DOHH2 (cell line): ENCODE measurements around the gene KDSR.

Experiments used
- H3F3A ChIP-seq: fragments of 200-600 bp; sonication (generic), shearing (Covaris generic); 2 replicates; pipeline ENCODE4 v1.6.0; 2016; ENCODE audit warnings: antibody characterized with exemption, mild to moderate bottlenecking; ENCODE audit not compliant: control insufficient read depth, insufficient read depth
- H3K27ac ChIP-seq: fragments of 200-600 bp; sonication (generic); 2 replicates; pipeline ENCODE4 v1.5.1; 2014; ENCODE audit warnings: low read depth, mild to moderate bottlenecking, low read length, moderate library complexity
- H3K27me3 ChIP-seq: fragments of 200-600 bp; sonication (generic); 2 replicates; pipeline ENCODE4 v1.6.1; 2014; ENCODE audit warnings: mild to moderate bottlenecking, low read length, mixed read lengths; ENCODE audit not compliant: control insufficient read depth
- H3K36me3 ChIP-seq: fragments of 200-600 bp; sonication (generic); 2 replicates; pipeline ENCODE4 v1.6.1; 2014; ENCODE audit warnings: mild to moderate bottlenecking, low read length, moderate library complexity, mixed read lengths; ENCODE audit not compliant: control insufficient read depth
- H3K4me1 ChIP-seq: fragments of 200-600 bp; sonication (generic); 2 replicates; pipeline ENCODE4 v1.6.1; 2014; ENCODE audit warnings: mild to moderate bottlenecking, low read length, mixed read lengths; ENCODE audit not compliant: control insufficient read depth
- H3K4me2 ChIP-seq: fragments of 200-600 bp; sonication (generic); 2 replicates; pipeline ENCODE4 v1.6.0; 2014; ENCODE audit warnings: mild to moderate bottlenecking, low read length, moderate library complexity
- H3K4me3 ChIP-seq: fragments of 200-600 bp; sonication (generic); 2 replicates; pipeline ENCODE4 v1.5.1; 2014; ENCODE audit warnings: mild to moderate bottlenecking, low read length, mixed read lengths
- H3K79me2 ChIP-seq: fragments of 200-600 bp; sonication (generic); 2 replicates; pipeline ENCODE4 v1.6.1; 2014; ENCODE audit warnings: mild to moderate bottlenecking, low read length, mixed read lengths; ENCODE audit not compliant: control insufficient read depth
- H3K9me2 ChIP-seq: fragments of 200-600 bp; sonication (generic); replicated peaks from 2 replicates; pipeline ENCODE4 v1.6.1; 2014; ENCODE audit warnings: mild to moderate bottlenecking, low read length, mixed read lengths; ENCODE audit not compliant: control insufficient read depth
- H3K9me3 ChIP-seq: fragments of 200-600 bp; sonication (generic); 2 replicates; pipeline ENCODE4 v1.6.1; 2014; ENCODE audit warnings: antibody characterized with exemption, low read length, mixed read lengths; ENCODE audit not compliant: control insufficient read depth, insufficient read depth
- H4K20me1 ChIP-seq: fragments of 200-600 bp; sonication (generic); 2 replicates; pipeline ENCODE4 v1.6.0; 2014; ENCODE audit warnings: low read depth, mild to moderate bottlenecking, antibody characterized with exemption, low read length, moderate library complexity; ENCODE audit not compliant: control insufficient read depth, insufficient read depth
- EZH2phosphoT487 ChIP-seq: fragments of 200-600 bp; sonication (generic); IDR thresholded peaks from 2 replicates; pipeline ENCODE4 v1.6.1; 2017; ENCODE audit warnings: borderline replicate concordance, mild to moderate bottlenecking, antibody characterized with exemption, low read length, moderate library complexity, mixed read lengths
- TF ChIP-seq, protein P1 (sequence below): fragments of 200-600 bp; sonication (generic); IDR thresholded peaks from one replicate; pipeline ENCODE4 v1.5.1; 2014; ENCODE audit warnings: antibody characterized with exemption, mild to moderate bottlenecking, low read depth, low read length; ENCODE audit not compliant: poor library complexity, severe bottlenecking

Gene KDSR

GRCh38 chr18:63314062-63314790 is 52.8 kb downstream of the KDSR start:
- Histone ChIP-seq H3K27ac (peak overlapping the region; percentile 82; the same call in 1 of the 2 replicates), H3K4me2 (peak overlapping the region; percentile 62), H3K4me1 (peaks cover 50% of the 10 kb centered on the region), H3K36me3 (peaks cover 96% of the 10 kb centered on the region), H3K27me3 (peaks cover 33% of the 10 kb centered on the region), H3K79me2 (peaks cover 100% of the 10 kb centered on the region), H3K9me3 (no peaks in the 10 kb centered on the region), H4K20me1 (peaks cover 42% of the 10 kb centered on the region), H3K4me3 (peak overlapping the region; percentile 74), H3F3A (peaks cover 18% of the 10 kb centered on the region), H3K9me2 (no peaks in the 10 kb centered on the region)
- no peak for TF ChIP-seq EZH2phosphoT487
- TF ChIP-seq, protein P1, sequence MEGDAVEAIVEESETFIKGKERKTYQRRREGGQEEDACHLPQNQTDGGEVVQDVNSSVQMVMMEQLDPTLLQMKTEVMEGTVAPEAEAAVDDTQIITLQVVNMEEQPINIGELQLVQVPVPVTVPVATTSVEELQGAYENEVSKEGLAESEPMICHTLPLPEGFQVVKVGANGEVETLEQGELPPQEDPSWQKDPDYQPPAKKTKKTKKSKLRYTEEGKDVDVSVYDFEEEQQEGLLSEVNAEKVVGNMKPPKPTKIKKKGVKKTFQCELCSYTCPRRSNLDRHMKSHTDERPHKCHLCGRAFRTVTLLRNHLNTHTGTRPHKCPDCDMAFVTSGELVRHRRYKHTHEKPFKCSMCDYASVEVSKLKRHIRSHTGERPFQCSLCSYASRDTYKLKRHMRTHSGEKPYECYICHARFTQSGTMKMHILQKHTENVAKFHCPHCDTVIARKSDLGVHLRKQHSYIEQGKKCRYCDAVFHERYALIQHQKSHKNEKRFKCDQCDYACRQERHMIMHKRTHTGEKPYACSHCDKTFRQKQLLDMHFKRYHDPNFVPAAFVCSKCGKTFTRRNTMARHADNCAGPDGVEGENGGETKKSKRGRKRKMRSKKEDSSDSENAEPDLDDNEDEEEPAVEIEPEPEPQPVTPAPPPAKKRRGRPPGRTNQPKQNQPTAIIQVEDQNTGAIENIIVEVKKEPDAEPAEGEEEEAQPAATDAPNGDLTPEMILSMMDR, result no peak

DNA sequence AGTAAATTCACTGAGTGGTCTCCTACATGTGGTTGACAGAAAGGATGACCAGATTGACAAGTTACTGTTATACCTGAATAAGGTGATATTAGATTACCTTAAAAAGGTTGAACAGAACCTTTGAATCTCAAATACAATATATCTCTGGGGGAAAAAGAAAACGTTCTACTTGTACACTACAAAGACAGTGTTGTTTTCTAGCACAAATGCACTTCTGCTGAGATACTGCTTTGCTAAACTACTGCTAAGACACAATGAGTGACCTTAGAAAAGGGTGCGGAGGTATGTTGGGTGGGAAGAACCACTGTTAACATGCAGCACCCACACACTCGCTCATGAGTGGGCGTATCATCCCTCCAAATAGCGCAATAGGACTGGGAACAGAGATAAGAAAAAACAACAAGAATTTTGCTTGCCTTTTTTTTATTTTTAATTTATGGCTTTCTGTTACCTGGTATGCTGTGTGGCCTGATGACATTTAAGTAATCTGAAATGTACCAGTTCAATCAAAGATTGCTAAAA is 53.5 kb downstream of the KDSR start:
- H3K9me3 ChIP-seq, result no peaks in the 10 kb centered on the region
- H3K4me2 ChIP-seq, result peak overlapping the region; percentile 62
- H3K4me1 ChIP-seq, result peaks cover 52% of the 10 kb centered on the region
- H4K20me1 ChIP-seq, result peaks cover 42% of the 10 kb centered on the region
- H3K79me2 ChIP-seq, result peaks cover 100% of the 10 kb centered on the region
- H3F3A ChIP-seq, result peaks cover 22% of the 10 kb centered on the region
- peaks cover 25% of the 10 kb centered on the region for H3K27me3 ChIP-seq
- no peaks in the 10 kb centered on the region for H3K9me2 ChIP-seq
- H3K27ac ChIP-seq, result peak overlapping the region; percentile 27
- H3K4me3 ChIP-seq, result peak overlapping the region; percentile 74
- H3K36me3 ChIP-seq, result peaks cover 96% of the 10 kb centered on the region
- TF ChIP-seq, protein P1, result no peak
- no peak for TF ChIP-seq EZH2phosphoT487

DNA sequence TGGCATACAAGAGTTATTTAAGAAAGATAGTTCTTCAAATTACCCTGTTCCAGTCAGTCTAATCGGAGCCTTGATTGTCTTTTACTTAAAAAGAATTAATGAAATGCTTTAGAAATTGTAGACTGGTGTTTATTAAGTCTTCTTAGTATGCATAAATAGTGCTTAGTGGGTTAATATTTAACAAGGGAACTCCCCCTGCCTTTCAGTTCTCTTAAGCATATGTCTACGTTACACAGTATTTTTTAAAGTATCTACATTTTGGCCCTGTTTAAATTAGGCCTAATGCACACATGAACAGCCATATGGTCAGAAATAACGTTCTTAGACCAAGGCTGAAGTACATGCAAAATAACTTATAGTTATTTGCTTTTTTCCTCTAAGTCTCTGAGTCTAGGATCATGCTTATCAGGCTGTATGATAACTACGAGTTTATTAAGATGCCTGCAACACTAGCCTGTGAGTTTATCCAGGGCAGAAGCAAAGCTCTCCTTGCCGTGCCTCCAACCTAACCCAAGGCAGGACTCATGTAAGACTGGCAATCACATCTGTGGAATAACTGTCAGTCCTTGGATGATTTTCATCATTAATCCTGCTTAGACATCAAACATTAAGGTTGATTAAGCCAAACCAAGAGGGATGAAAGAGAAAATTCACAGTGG is 54.1 kb downstream of the KDSR start:
- peaks cover 47% of the 10 kb centered on the region for H4K20me1 ChIP-seq
- peaks cover 19% of the 10 kb centered on the region for H3K27me3 ChIP-seq
- peaks cover 58% of the 10 kb centered on the region for H3K4me1 ChIP-seq
- H3K36me3 ChIP-seq, result peaks cover 96% of the 10 kb centered on the region
- TF ChIP-seq EZH2phosphoT487, result no peak
- TF ChIP-seq, protein P1, result no peak
- peaks cover 100% of the 10 kb centered on the region for H3K79me2 ChIP-seq
- peak overlapping the region; percentile 62 for H3K4me2 ChIP-seq
- peak overlapping the region; percentile 27 for H3K27ac ChIP-seq
- H3K9me3 ChIP-seq, result no peaks in the 10 kb centered on the region
- H3K4me3 ChIP-seq, result peak overlapping the region; percentile 74
- no peaks in the 10 kb centered on the region for H3K9me2 ChIP-seq
- H3F3A ChIP-seq, result peaks cover 24% of the 10 kb centered on the region
